Dendritic cell treated with granulocyte-macrophage colony-stimulating factor and Interleukin-4, amounts not matched to agents 40 ng/mL and 50 ng/mL, for 4 days (primary cell): Measurements from ENCODE around the gene DOK4.
A peak's percentile ranks its signal among the peaks of the same experiment; 100 is the strongest.

Experiments used
- H3K27ac Mint-ChIP-seq: one replicate; pipeline ENCODE4 v1.8.0; 2022; ENCODE audit warnings: mild to moderate bottlenecking, mixed read lengths
- H3K27me3 Mint-ChIP-seq: one replicate; pipeline ENCODE4 v1.8.0; 2022; ENCODE audit warnings: mild to moderate bottlenecking, mixed read lengths
- H3K36me3 Mint-ChIP-seq: one replicate; pipeline ENCODE4 v1.8.0; 2022; ENCODE audit warnings: low read depth, mixed read lengths
- H3K4me1 Mint-ChIP-seq: one replicate; pipeline ENCODE4 v1.8.0; 2022; ENCODE audit warnings: low read depth, mixed read lengths
- H3K4me3 Mint-ChIP-seq: one replicate; pipeline ENCODE4 v1.8.0; 2022; ENCODE audit warnings: mild to moderate bottlenecking, moderate library complexity, mixed read lengths
- H3K9me3 Mint-ChIP-seq: one replicate; pipeline ENCODE4 v1.8.0; 2022; ENCODE audit warnings: mixed read lengths
- intact Hi-C: fragments of 100-400 bp; cut with micrococcal nuclease; formaldehyde crosslinking; loops from one replicate; pipeline ENCODE4 v1.15.0; 2022

Gene DOK4

GRCh38 chr16:57473176-57473840, 13.0 kb downstream of the DOK4 start:
- peaks cover 45% of the 10 kb centered on the region for H3K4me1 Mint-ChIP-seq
- intact Hi-C loops = no loop called here
- no peak overlapping the region for H3K4me3 Mint-ChIP-seq
- no peak overlapping the region for H3K27ac Mint-ChIP-seq
- peaks cover 42% of the 10 kb centered on the region for H3K36me3 Mint-ChIP-seq
- no peaks in the 10 kb centered on the region for H3K9me3 Mint-ChIP-seq
- peaks cover 34% of the 10 kb centered on the region for H3K27me3 Mint-ChIP-seq

- Mint-ChIP-seq H3K36me3 (peaks cover 49% of the 10 kb centered on the region), H3K27ac (no peak overlapping the region), H3K4me1 (peaks cover 45% of the 10 kb centered on the region), H3K9me3 (no peaks in the 10 kb centered on the region), H3K27me3 (peaks cover 27% of the 10 kb centered on the region), H3K4me3 (no peak overlapping the region)
- intact Hi-C loops = no loop called here
Observed at GRCh38 chr16:57472665-57473060, 13.6 kb downstream of the DOK4 start.

GRCh38 chr16:57471852-57472664, 14.2 kb downstream of the DOK4 start:
- Mint-ChIP-seq H3K4me3 (no peak overlapping the region), H3K4me1 (peaks cover 45% of the 10 kb centered on the region), H3K9me3 (no peaks in the 10 kb centered on the region), H3K36me3 (peaks cover 55% of the 10 kb centered on the region), H3K27me3 (peaks cover 22% of the 10 kb centered on the region), H3K27ac (no peak overlapping the region)
- intact Hi-C loops = no loop called here

DNA sequence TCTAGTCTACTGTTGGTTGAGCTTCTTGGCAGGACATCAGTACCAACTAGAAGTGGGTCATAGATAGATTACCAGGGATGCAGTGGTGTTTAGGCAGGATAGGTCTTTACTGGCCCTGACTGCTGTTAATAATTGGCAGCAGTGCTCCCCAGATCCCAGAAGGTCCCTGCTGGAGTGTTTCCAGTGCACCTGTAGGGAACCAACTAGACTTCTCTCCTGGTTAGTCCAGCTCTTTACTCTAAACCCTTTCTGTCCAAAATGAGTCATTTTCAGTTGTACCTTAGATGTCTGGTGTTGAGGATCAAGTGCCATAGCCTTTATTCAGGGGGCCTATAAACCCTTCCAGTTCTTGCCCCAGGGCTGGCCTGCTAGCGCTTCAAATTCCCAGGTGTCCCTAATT, 15.1 kb downstream of the DOK4 start:
- Mint-ChIP-seq H3K36me3 (peaks cover 63% of the 10 kb centered on the region), H3K27me3 (peaks cover 15% of the 10 kb centered on the region), H3K4me3 (no peak overlapping the region), H3K9me3 (no peaks in the 10 kb centered on the region), H3K4me1 (peaks cover 45% of the 10 kb centered on the region), H3K27ac (no peak overlapping the region)
- intact Hi-C loops = no loop called here

DNA sequence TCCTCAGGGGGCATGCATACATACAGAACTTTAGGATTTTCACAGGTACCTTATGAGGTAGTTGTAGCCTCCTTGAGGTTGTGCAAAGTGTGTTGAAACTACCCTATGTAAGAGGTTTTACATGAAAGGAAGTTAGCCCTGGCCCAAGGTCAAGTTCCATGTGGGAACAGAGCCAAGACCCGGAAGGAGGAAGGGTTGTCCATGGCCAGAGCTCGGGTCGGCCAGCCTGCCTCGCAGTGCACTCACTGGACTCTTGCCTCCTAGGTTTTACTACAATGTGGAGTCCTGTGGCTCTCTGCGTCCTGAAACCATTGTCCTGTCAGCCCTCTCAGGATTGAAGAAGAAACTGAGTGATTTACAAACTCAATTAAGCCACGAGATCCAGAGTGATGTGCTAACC, 15.6 kb downstream of the DOK4 start:
- Mint-ChIP-seq H3K36me3 (peaks cover 68% of the 10 kb centered on the region), H3K27ac (no peak overlapping the region), H3K4me3 (no peak overlapping the region), H3K4me1 (peaks cover 40% of the 10 kb centered on the region), H3K9me3 (no peaks in the 10 kb centered on the region), H3K27me3 (peaks cover 10% of the 10 kb centered on the region)
- intact Hi-C loops = no loop called here

DNA sequence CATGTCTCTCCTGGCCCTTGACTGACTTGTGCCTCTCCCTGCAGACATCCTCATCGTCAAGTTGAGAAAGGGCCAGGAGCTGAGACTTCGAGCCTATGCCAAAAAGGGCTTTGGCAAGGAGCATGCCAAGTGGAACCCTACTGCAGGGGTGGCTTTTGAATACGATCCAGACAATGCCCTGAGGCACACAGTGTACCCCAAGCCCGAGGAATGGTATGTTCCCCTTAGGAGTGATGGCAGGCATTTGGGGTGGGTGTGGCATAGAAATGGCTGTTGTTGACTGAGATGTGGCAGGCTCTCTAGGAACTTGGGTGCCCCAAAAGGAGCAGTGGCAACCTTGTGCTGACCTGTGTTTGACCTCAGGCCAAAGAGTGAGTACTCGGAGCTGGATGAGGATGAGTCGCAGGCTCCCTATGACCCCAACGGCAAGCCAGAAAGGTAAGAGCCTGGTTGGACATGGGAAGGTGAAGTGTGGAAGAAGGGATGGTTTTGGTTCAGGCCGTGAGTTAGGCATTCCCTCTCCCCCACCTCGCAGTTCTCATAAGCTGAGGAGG, 16.3 kb downstream of the DOK4 start:
- H3K27me3 Mint-ChIP-seq = peaks cover 4% of the 10 kb centered on the region
- H3K4me1 Mint-ChIP-seq = peaks cover 40% of the 10 kb centered on the region
- H3K9me3 Mint-ChIP-seq = no peaks in the 10 kb centered on the region
- H3K36me3 Mint-ChIP-seq = peaks cover 75% of the 10 kb centered on the region
- intact Hi-C loops = no loop called here
- no peak overlapping the region for H3K27ac Mint-ChIP-seq
- H3K4me3 Mint-ChIP-seq = no peak overlapping the region

GRCh38 chr16:57469046-57469445, 17.2 kb downstream of the DOK4 start:
- no peak overlapping the region for H3K4me3 Mint-ChIP-seq
- peaks cover 47% of the 10 kb centered on the region for H3K4me1 Mint-ChIP-seq
- H3K9me3 Mint-ChIP-seq = no peaks in the 10 kb centered on the region
- no peak overlapping the region for H3K27ac Mint-ChIP-seq
- intact Hi-C loops = no loop called here
- peaks cover 85% of the 10 kb centered on the region for H3K36me3 Mint-ChIP-seq
- no peaks in the 10 kb centered on the region for H3K27me3 Mint-ChIP-seq

GRCh38 chr16:57468346-57468745, 17.9 kb downstream of the DOK4 start:
- peaks cover 54% of the 10 kb centered on the region for H3K4me1 Mint-ChIP-seq
- H3K27me3 Mint-ChIP-seq = no peaks in the 10 kb centered on the region
- no peaks in the 10 kb centered on the region for H3K9me3 Mint-ChIP-seq
- H3K27ac Mint-ChIP-seq = no peak overlapping the region
- intact Hi-C loops = no loop called here
- peaks cover 90% of the 10 kb centered on the region for H3K36me3 Mint-ChIP-seq
- no peak overlapping the region for H3K4me3 Mint-ChIP-seq

GRCh38 chr16:57464523-57464922, 21.8 kb downstream of the DOK4 start:
- Mint-ChIP-seq H3K9me3 (no peaks in the 10 kb centered on the region), H3K4me1 (peaks cover 29% of the 10 kb centered on the region), H3K27me3 (no peaks in the 10 kb centered on the region), H3K36me3 (peaks cover 92% of the 10 kb centered on the region), H3K27ac (no peak overlapping the region), H3K4me3 (no peak overlapping the region)
- intact Hi-C loops = no loop called here

GRCh38 chr16:57462978-57463362, 23.3 kb downstream of the DOK4 start:
- H3K9me3 Mint-ChIP-seq = no peaks in the 10 kb centered on the region
- intact Hi-C loops = loop anchor here (1.0 kb wide), 1 partner anchor 16 kb away; the partner anchor contains the start of genes CIAPIN1 and COQ9
- peaks cover 92% of the 10 kb centered on the region for H3K36me3 Mint-ChIP-seq
- H3K4me3 Mint-ChIP-seq = peak overlapping the region; percentile 100
- peaks cover 25% of the 10 kb centered on the region for H3K4me1 Mint-ChIP-seq
- H3K27me3 Mint-ChIP-seq = no peaks in the 10 kb centered on the region
- peak overlapping the region; percentile 97 for H3K27ac Mint-ChIP-seq

DNA sequence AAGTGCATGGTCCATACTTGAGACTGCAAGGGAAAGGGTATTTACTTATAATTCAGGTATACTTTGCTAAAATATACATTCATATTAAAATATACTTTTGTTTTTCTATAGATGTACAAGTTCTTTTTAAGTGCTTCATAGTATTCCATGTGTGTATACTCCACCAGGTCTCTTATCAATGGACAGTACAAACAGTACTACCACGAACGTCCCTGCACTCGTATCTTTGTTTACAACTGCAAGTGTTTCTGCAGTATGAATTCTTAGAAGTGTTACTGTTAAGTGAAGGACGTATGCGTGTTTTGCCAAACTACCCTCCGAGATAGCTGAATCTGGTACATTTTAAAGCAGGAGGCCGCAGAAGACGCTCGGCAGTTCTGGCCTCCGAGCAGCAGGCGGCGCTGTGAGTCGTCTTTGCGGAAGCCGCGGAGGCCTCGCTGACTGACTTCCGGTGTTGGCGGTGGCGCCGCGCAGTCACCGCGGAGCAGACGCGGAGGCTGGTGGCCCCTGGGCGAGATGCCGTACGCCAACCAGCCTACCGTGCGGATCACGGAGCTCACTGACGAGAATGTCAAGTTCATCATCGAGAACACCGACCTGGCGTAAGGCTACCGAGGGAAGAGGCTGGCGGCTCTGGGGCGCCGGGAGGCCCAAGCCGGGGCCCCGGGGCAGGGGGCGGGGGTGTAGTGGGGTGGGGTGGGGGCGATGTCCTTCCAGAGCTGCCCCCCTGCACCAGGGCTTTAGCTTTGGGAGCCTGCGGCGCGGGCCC, 23.9 kb downstream of the DOK4 start, which contains the start of gene POLR2C:
POLR2C (plus strand) TSS at position 471 of the 769 bp plus-strand sequence; CDS start at position 517, 46 bp downstream.
- peak within 1 kb of the TSS; percentile 97 for H3K27ac Mint-ChIP-seq
- peak within 1 kb of the TSS; percentile 100 for H3K4me3 Mint-ChIP-seq
- no peaks in the 10 kb centered on the region for H3K27me3 Mint-ChIP-seq
- intact Hi-C loops = loop anchor here (1.0 kb wide), 1 partner anchor 15 kb away; the partner anchor contains the start of genes CIAPIN1 and COQ9
- H3K9me3 Mint-ChIP-seq = no peaks in the 10 kb centered on the region
- peaks cover 25% of the 10 kb centered on the region for H3K4me1 Mint-ChIP-seq
- peaks cover 92% of the 10 kb centered on the region for H3K36me3 Mint-ChIP-seq

DNA sequence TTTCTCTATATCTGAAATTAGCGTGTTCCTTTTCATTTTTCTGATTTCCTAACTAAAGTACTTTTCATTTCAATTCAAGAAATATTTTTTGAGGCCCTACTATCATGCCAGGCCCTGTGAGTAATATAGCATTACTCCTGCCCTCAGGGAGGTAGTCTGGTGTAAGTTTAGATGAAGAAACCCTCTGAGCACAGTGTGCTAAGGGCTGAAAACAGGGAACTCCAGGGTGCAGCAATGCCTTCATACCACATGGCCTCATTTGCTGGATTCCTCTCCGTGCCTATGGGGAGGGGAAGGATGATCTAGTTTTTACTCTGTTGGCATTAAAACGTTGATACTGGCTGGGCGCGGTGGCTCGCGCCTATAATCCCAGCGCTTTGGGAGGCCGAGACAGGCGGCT, 34.3 kb downstream of the DOK4 start:
- H3K9me3 Mint-ChIP-seq = no peaks in the 10 kb centered on the region
- H3K4me1 Mint-ChIP-seq = peaks cover 15% of the 10 kb centered on the region
- peaks cover 72% of the 10 kb centered on the region for H3K36me3 Mint-ChIP-seq
- H3K4me3 Mint-ChIP-seq = no peak overlapping the region
- intact Hi-C loops = no loop called here
- no peak overlapping the region for H3K27ac Mint-ChIP-seq
- H3K27me3 Mint-ChIP-seq = no peaks in the 10 kb centered on the region

DNA sequence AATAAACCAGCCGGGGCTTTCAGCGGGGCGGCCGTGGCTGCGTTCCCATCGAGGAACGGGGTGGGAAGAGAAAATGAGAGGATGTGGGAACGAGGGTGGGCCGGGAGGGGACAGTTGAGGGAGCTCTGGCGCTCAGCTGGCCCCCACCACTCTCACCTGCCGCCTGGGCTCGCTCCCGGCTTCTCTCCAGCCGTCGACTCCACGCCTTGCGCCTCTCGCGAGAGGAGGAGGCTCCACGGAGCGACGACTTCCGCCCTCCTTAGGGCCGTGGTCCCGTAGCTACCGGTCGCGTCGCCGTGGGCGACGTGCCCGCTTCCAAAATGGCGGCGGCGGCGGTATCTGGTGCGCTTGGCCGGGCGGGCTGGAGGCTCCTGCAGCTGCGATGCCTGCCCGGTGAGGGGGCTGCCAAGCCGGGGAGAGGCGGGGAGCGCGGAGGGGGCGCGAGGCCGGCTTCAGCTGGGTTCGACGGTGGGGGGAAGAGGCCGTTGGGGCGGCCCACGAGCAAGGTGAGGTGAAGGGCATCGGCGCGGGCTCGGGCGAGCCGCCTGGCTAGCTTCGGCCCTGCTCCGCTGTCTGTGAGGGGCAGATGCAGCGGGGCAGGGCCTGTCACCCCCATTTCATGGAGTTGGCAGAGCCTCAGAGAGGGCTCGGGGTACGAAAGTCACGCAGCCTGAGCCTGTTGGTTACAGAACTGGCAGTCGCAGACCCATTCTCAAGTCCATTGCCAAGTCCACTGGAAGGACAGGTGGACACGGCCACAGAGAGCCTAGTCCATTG, 38.9 kb downstream of the DOK4 start, which contains the start of the genes CIAPIN1 and COQ9:
CIAPIN1 (minus strand) TSS at position 200 of the 777 bp plus-strand sequence. CDS start 6,457 bp downstream, outside the sequence.
COQ9 (plus strand) TSS at position 294 of the 777 bp plus-strand sequence; CDS start at position 321, 27 bp downstream.
- H3K9me3 Mint-ChIP-seq = no peaks in the 10 kb centered on the region
- no peaks in the 10 kb centered on the region for H3K27me3 Mint-ChIP-seq
- H3K27ac Mint-ChIP-seq = peak within 1 kb of the TSS; percentile 96
- H3K4me3 Mint-ChIP-seq = peak within 1 kb of the TSS; percentile 93
- peaks cover 37% of the 10 kb centered on the region for H3K36me3 Mint-ChIP-seq
- H3K4me1 Mint-ChIP-seq = peaks cover 25% of the 10 kb centered on the region
- intact Hi-C loops = loop anchor here (1.0 kb wide), 1 partner anchor 15 kb away; the partner anchor contains the start of gene POLR2C
